Activated CD4-positive, alpha-beta memory T cell treated with anti-CD3 and anti-CD28 coated beads for 36 hours (primary cell): ENCODE data around the gene C1D. TPM values are rescaled to one million over a fixed set of nuclear protein-coding genes. Genes with fewer than 3 reads are reported as not detected.
"Not testable (repeated sequence)": the region's sequence is repeated elsewhere in the genome, so short reads cannot be mapped to it uniquely, and the experiment has no call there.

Experiments used
- CTCF ChIA-PET: fragments of 350-600 bp; sonication (Branson Sonifier 250); formaldehyde crosslinking; loops from one replicate; lab custom pipeline; 2021; ENCODE audit warnings: antibody characterized with exemption, inconsistent platforms; lab: Charles Lee
- POLR2A ChIA-PET: fragments of 350-600 bp; sonication (Branson Sonifier 250); formaldehyde crosslinking; loops from one replicate; lab custom pipeline; 2021; ENCODE audit warnings: antibody characterized with exemption; lab: Charles Lee
- DNase-seq: peaks from one replicate; pipeline ENCODE4 v3.0.0-alpha.2; 2020
- H3K27ac Mint-ChIP-seq: one replicate; pipeline ENCODE4 v1.8.0; 2021; ENCODE audit warnings: mixed read lengths
- H3K27me3 Mint-ChIP-seq: one replicate; pipeline ENCODE4 v1.8.0; 2021; ENCODE audit warnings: mixed read lengths
- H3K36me3 Mint-ChIP-seq: one replicate; pipeline ENCODE4 v1.8.0; 2021; ENCODE audit warnings: mixed read lengths
- H3K4me1 Mint-ChIP-seq: one replicate; pipeline ENCODE4 v1.8.0; 2021; ENCODE audit warnings: low read depth, mixed read lengths
- H3K4me3 Mint-ChIP-seq: one replicate; pipeline ENCODE4 v1.8.0; 2021; ENCODE audit warnings: mild to moderate bottlenecking, mixed read lengths
- H3K9me3 Mint-ChIP-seq: one replicate; pipeline ENCODE4 v1.8.0; 2021; ENCODE audit warnings: mixed read lengths
- intact Hi-C: fragments of 100-400 bp; cut with micrococcal nuclease; formaldehyde crosslinking; loops from one replicate; pipeline ENCODE4 v1.15.1; 2023
- total RNA-seq, 2 experiments: library from RNA; stranded (reverse); gene quantifications; one replicate each; pipeline ENCODE4 v1.2.3, GENCODE V29; 2021

The C1D gene
- total RNA-seq, 2 experiments from 2014 or later, result 20.8 to 23.1 TPM

DNA sequence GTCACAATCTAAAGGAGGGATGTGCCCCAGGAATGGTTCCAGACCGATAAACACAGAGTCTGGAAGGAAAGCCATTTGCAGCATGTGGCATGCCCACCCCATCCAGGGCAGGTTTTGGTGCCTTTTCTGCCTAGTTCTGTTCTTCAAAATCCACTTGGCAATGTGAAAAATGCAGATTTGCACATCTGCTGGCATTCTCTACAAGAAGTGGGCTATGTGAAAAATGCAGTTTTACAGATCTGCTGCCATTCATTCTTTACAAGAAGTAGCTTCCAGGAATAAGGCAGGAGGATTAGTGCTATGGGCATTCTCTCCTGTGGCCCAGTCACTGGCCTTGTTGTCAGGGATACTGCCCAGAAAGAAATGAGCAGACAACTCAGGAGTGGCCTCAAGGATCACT lies 68.1 kb downstream of the C1D start:
- H3K27me3 Mint-ChIP-seq, result peaks cover 12% of the 10 kb centered on the region
- H3K36me3 Mint-ChIP-seq, result no peaks in the 10 kb centered on the region
- ChIA-PET POLR2A (no interaction called here), CTCF (no interaction called here)
- no peak overlapping the region for H3K27ac Mint-ChIP-seq
- no peaks in the 10 kb centered on the region for H3K9me3 Mint-ChIP-seq
- H3K4me3 Mint-ChIP-seq, result no peak overlapping the region
- intact Hi-C loops, result no loop called here
- no peak for DNase-seq
- no peaks in the 10 kb centered on the region for H3K4me1 Mint-ChIP-seq

DNA sequence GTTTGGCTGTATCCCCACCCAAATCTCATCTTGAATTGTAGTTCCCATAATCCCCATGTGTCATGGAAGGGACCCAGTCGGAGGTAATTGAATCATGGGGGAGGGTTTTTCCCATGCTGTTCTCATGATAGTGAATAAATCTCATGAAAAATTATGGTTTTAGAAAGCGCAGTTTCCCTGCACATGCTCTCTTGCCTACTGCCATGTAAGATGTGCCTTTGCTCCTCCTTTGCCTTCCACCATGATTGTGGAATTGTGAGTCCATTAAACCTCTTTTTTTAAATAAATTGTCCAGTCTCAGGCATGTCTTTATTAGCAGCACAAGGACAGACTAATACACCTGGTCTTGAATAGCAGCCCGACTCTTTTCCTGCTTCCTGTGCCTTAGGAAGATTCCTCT lies 68.7 kb downstream of the C1D start:
- intact Hi-C loops, CTCF ChIA-PET, H3K4me1 Mint-ChIP-seq, H3K4me3 Mint-ChIP-seq, POLR2A ChIA-PET, H3K27ac Mint-ChIP-seq, H3K9me3 Mint-ChIP-seq, H3K36me3 Mint-ChIP-seq, DNase-seq: not testable (repeated sequence)
- peaks cover 12% of the 10 kb centered on the region for H3K27me3 Mint-ChIP-seq

GRCh38 chr2:67993329-67993728 lies 69.5 kb downstream of the C1D start:
- CTCF ChIA-PET, result no interaction called here
- Mint-ChIP-seq H3K4me1 (no peaks in the 10 kb centered on the region), H3K36me3 (no peaks in the 10 kb centered on the region), H3K9me3 (no peaks in the 10 kb centered on the region), H3K27me3 (peaks cover 9% of the 10 kb centered on the region), H3K27ac (no peak overlapping the region), H3K4me3 (no peak overlapping the region)
- intact Hi-C loops, result no loop called here
- POLR2A ChIA-PET, result no interaction called here
- DNase-seq, result no peak

- H3K4me3 Mint-ChIP-seq, result no peak overlapping the region
Measured at GRCh38 chr2:67991456-67991855, 71.3 kb downstream of the C1D start.

More at GRCh38 chr2:67991456-67991855, 71.3 kb downstream of the C1D start:
- H3K27ac Mint-ChIP-seq, result no peak overlapping the region
- no peaks in the 10 kb centered on the region for H3K4me1 Mint-ChIP-seq
- H3K9me3 Mint-ChIP-seq, result no peaks in the 10 kb centered on the region
- H3K36me3 Mint-ChIP-seq, result no peaks in the 10 kb centered on the region
- ChIA-PET CTCF (no interaction called here), POLR2A (no interaction called here)
- H3K27me3 Mint-ChIP-seq, result peaks cover 6% of the 10 kb centered on the region
- intact Hi-C loops, result no loop called here
- no peak for DNase-seq

Other genes starting within 250 kb of the C1D start
- 10 to 100 TPM; 16.3 to 16.4 TPM for gene PNO1, start 94.9 kb upstream of the C1D start, total RNA-seq
- gene PPP3R1, start 189.5 kb upstream of the C1D start, total RNA-seq, result 10 to 100 TPM; 76.2 to 76.6 TPM